Loucy (cell line): Measurements from ENCODE around the gene ISX.

Experiments used
- EZH2phosphoT487 ChIP-seq: fragments of 200-600 bp; IDR thresholded peaks from 2 replicates; pipeline ENCODE4 v1.6.1; 2018; ENCODE audit warnings: antibody characterized with exemption, mild to moderate bottlenecking, moderate library complexity, borderline replicate concordance
- TF ChIP-seq, protein P1 (sequence below): fragments of 200-600 bp; sonication (generic); conservative IDR thresholded peaks from 2 replicates; pipeline ENCODE4 v1.5.1; 2014; ENCODE audit warnings: mild to moderate bottlenecking, antibody characterized with exemption, low read length

- TF ChIP-seq, protein P1, sequence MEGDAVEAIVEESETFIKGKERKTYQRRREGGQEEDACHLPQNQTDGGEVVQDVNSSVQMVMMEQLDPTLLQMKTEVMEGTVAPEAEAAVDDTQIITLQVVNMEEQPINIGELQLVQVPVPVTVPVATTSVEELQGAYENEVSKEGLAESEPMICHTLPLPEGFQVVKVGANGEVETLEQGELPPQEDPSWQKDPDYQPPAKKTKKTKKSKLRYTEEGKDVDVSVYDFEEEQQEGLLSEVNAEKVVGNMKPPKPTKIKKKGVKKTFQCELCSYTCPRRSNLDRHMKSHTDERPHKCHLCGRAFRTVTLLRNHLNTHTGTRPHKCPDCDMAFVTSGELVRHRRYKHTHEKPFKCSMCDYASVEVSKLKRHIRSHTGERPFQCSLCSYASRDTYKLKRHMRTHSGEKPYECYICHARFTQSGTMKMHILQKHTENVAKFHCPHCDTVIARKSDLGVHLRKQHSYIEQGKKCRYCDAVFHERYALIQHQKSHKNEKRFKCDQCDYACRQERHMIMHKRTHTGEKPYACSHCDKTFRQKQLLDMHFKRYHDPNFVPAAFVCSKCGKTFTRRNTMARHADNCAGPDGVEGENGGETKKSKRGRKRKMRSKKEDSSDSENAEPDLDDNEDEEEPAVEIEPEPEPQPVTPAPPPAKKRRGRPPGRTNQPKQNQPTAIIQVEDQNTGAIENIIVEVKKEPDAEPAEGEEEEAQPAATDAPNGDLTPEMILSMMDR: no peak
- TF ChIP-seq EZH2phosphoT487: no peak
Measured at GRCh38 chr22:35069541-35069940, 3.6 kb downstream of the ISX start.
